Loucy (cell line): Measurements from ENCODE around the gene CASP6.

Experiments
- H2AFZ ChIP-seq: fragments of 200-600 bp; sonication (generic); 2 replicates; pipeline ENCODE4 v1.6.0; 2016; ENCODE audit warnings: antibody characterized with exemption, mild to moderate bottlenecking, low read length, moderate library complexity
- H3F3A ChIP-seq: fragments of 200-600 bp; 2 replicates; pipeline ENCODE4 v1.6.0; 2016; ENCODE audit warnings: antibody characterized with exemption, low read depth, mild to moderate bottlenecking
- H3K27me3 ChIP-seq: fragments of 200-600 bp; sonication (generic); 2 replicates; pipeline ENCODE4 v1.6.1; 2014; ENCODE audit warnings: low read length, mild to moderate bottlenecking; ENCODE audit not compliant: insufficient read depth, poor library complexity, severe bottlenecking
- H3K36me3 ChIP-seq: fragments of 200-600 bp; sonication (generic); 2 replicates; pipeline ENCODE4 v1.6.1; 2016; ENCODE audit warnings: low read length; ENCODE audit not compliant: insufficient read depth
- H3K4me1 ChIP-seq: fragments of 200-600 bp; sonication (generic); 2 replicates; pipeline ENCODE4 v1.5.1; 2014; ENCODE audit warnings: low read length, mild to moderate bottlenecking; ENCODE audit not compliant: insufficient read depth, poor library complexity, severe bottlenecking
- H3K4me2 ChIP-seq: fragments of 200-600 bp; sonication (generic); 2 replicates; pipeline ENCODE4 v1.6.0; 2014; ENCODE audit warnings: antibody characterized with exemption, low read length, low read depth, mild to moderate bottlenecking; ENCODE audit not compliant: poor library complexity, severe bottlenecking
- H3K4me3 ChIP-seq: fragments of 200-600 bp; sonication (generic); 2 replicates; pipeline ENCODE4 v1.5.1; 2014; ENCODE audit warnings: low read length, mild to moderate bottlenecking, mixed read lengths; ENCODE audit not compliant: poor library complexity, severe bottlenecking
- H3K79me2 ChIP-seq: fragments of 200-600 bp; sonication (generic); 2 replicates; pipeline ENCODE4 v1.6.1; 2014; ENCODE audit warnings: low read length; ENCODE audit not compliant: insufficient read depth
- H3K9ac ChIP-seq: fragments of 200-600 bp; sonication (generic); 2 replicates; pipeline ENCODE4 v1.6.0; 2014; ENCODE audit warnings: mild to moderate bottlenecking, low read depth, low read length, moderate library complexity; ENCODE audit not compliant: poor library complexity, severe bottlenecking
- H3K9me2 ChIP-seq: fragments of 200-600 bp; sonication (generic); replicated peaks from 2 replicates; pipeline ENCODE4 v1.6.1; 2016; ENCODE audit warnings: low read depth, low read length, mixed read lengths
- H3K9me3 ChIP-seq: fragments of 200-600 bp; sonication (generic); 2 replicates; pipeline ENCODE4 v1.6.1; 2014; ENCODE audit warnings: mild to moderate bottlenecking, antibody characterized with exemption, low read length, low read depth; ENCODE audit not compliant: insufficient read depth
- H4K20me1 ChIP-seq: fragments of 200-600 bp; sonication (generic); 2 replicates; pipeline ENCODE4 v1.6.0; 2014; ENCODE audit warnings: antibody characterized with exemption, low read length, mild to moderate bottlenecking; ENCODE audit not compliant: insufficient read depth, poor library complexity, severe bottlenecking
- CTCF ChIP-seq: fragments of 200-600 bp; sonication (generic); conservative IDR thresholded peaks from 2 replicates; pipeline ENCODE4 v1.5.1; 2014; ENCODE audit warnings: mild to moderate bottlenecking, antibody characterized with exemption, low read length
- EZH2phosphoT487 ChIP-seq: fragments of 200-600 bp; IDR thresholded peaks from 2 replicates; pipeline ENCODE4 v1.6.1; 2018; ENCODE audit warnings: antibody characterized with exemption, mild to moderate bottlenecking, moderate library complexity, borderline replicate concordance

CASP6 gene

GRCh38 chr4:109649872-109650271 is 53.4 kb downstream of the CASP6 start:
- no peak for TF ChIP-seq EZH2phosphoT487
- TF ChIP-seq CTCF: no peak

GRCh38 chr4:109648997-109649575 is 54.2 kb downstream of the CASP6 start:
- H3K9ac ChIP-seq: no peak overlapping the region
- H3K79me2 ChIP-seq: no peaks in the 10 kb centered on the region
- no peak overlapping the region for H3K4me3 ChIP-seq

More at GRCh38 chr4:109649872-109650271, 53.4 kb downstream of the CASP6 start:
- Histone ChIP-seq H3K4me2 (no peak overlapping the region), H4K20me1 (no peaks in the 10 kb centered on the region), H3K9me3 (peaks cover 8% of the 10 kb centered on the region; the same call in 1 of the 2 replicates), H2AFZ (no peak overlapping the region), H3K4me1 (peaks cover 19% of the 10 kb centered on the region), H3K27me3 (no peaks in the 10 kb centered on the region), H3K79me2 (no peaks in the 10 kb centered on the region), H3K4me3 (no peak overlapping the region), H3K9me2 (no peaks in the 10 kb centered on the region), H3K36me3 (no peaks in the 10 kb centered on the region), H3K9ac (no peak overlapping the region), H3F3A (no peaks in the 10 kb centered on the region)

GRCh38 chr4:109648266-109648996 is 54.8 kb downstream of the CASP6 start:
- Histone ChIP-seq H3K4me2 (no peak overlapping the region), H2AFZ (no peak overlapping the region), H3K36me3 (no peaks in the 10 kb centered on the region), H3K4me1 (peaks cover 19% of the 10 kb centered on the region), H3K9me3 (peaks cover 8% of the 10 kb centered on the region; the same call in 1 of the 2 replicates), H3K9me2 (no peaks in the 10 kb centered on the region), H3K9ac (no peak overlapping the region), H3F3A (no peaks in the 10 kb centered on the region), H4K20me1 (no peaks in the 10 kb centered on the region), H3K4me3 (no peak overlapping the region), H3K79me2 (no peaks in the 10 kb centered on the region), H3K27me3 (no peaks in the 10 kb centered on the region)
- no peak for TF ChIP-seq CTCF
- no peak for TF ChIP-seq EZH2phosphoT487

More at GRCh38 chr4:109648997-109649575, 54.2 kb downstream of the CASP6 start:
- Histone ChIP-seq H3K9me2 (no peaks in the 10 kb centered on the region), H4K20me1 (no peaks in the 10 kb centered on the region), H3F3A (no peaks in the 10 kb centered on the region), H2AFZ (no peak overlapping the region), H3K36me3 (no peaks in the 10 kb centered on the region), H3K27me3 (no peaks in the 10 kb centered on the region), H3K4me1 (peaks cover 19% of the 10 kb centered on the region), H3K4me2 (no peak overlapping the region), H3K9me3 (peaks cover 8% of the 10 kb centered on the region; the same call in 1 of the 2 replicates)
- TF ChIP-seq CTCF: no peak
- TF ChIP-seq EZH2phosphoT487: no peak
